ENCODE results near the gene LRRC14B.

GRCh38 chr5:145585-146323, 45.5 kb upstream of the LRRC14B start:
- no peak for TF ChIP-seq POLR2A (IDR thresholded peaks at IDR 0.05)
- TF ChIP-seq, protein P1, sequence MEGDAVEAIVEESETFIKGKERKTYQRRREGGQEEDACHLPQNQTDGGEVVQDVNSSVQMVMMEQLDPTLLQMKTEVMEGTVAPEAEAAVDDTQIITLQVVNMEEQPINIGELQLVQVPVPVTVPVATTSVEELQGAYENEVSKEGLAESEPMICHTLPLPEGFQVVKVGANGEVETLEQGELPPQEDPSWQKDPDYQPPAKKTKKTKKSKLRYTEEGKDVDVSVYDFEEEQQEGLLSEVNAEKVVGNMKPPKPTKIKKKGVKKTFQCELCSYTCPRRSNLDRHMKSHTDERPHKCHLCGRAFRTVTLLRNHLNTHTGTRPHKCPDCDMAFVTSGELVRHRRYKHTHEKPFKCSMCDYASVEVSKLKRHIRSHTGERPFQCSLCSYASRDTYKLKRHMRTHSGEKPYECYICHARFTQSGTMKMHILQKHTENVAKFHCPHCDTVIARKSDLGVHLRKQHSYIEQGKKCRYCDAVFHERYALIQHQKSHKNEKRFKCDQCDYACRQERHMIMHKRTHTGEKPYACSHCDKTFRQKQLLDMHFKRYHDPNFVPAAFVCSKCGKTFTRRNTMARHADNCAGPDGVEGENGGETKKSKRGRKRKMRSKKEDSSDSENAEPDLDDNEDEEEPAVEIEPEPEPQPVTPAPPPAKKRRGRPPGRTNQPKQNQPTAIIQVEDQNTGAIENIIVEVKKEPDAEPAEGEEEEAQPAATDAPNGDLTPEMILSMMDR (IDR thresholded peaks at IDR 0.05) = no peak

Data from breast epithelium (tissue), 3 donors.